ENCODE measurements around the gene PROSER1.
"Not testable (repeated sequence)": the region's sequence is repeated elsewhere in the genome, so short reads cannot be mapped to it uniquely, and the experiment has no call there.

Gene PROSER1

DNA sequence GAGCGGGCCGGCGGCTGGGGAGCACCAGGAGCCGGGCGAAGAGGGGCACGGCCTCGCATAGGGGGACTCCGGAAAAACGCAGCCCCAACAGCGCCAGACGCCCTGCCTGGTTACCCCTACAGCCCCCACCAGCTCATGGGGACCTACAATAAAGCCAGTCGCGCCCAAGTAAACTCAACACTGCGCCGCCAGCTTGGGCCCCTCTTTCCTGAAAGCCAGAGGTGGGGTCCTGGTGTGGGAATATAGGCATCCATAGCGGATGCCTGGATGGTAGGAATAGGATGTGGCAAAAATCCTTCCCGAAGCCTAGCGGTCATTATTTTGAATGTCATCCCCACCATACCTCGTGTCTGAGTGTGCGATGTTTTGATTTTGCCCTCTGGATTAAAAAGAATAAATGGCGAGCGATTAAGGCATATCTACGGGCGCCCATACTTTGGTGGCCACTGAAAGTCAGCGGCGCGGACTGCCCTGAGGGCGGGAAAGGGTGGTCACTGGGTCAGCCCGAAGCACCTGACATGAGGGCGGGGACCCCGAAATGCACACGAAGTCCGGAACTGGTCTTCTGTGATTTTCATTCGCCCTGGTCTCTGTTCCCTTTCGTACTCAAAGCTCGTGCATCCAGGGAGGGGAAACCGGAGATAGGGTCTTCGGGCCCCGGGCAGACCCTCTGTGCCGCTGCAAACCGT lies at the start of gene PROSER1, which contains the start of gene NHLRC3:
Gene PROSER1 (minus strand): TSS at position 210 of the 689 bp plus-strand sequence. CDS start 847 bp downstream, outside the sequence.
Gene NHLRC3 (plus strand): TSS at position 577 of the 689 bp plus-strand sequence. CDS start 184 bp downstream, outside the sequence.
- peak; percentile 76 for DNase-seq (ENCODE audit: low read depth, low spot score)

DNA sequence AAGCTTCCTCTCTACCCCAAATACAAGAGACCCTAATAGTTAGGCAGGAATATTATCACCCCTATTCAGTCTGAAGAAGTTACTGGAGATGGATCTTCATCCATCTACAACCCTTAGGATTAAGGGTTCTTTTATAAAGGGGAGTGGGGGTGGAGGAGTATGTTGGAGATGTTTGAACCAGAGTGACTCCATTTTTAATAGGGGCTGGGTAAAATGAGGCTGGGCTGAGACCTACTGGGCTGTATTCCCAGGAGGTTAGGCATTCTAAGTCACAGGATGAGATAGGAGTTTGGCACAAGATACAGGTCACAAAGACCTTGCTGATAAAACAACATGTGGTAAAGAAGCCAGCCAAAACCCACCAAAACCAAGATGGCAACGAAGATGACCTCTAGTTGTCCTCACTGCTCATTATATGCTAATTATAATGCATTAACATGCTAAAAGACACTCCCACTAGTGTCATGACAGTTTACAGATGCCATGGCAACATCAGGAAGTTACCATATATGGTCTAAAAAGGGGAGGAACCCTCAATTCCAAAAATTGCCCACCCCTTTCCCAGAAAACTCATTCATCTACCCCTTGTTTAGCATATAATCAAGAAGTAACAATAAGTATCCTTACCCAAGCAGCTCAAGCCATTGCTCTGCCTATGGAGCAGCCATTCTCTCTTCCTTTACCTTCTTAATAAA lies 48.5 kb upstream of the PROSER1 start:
- not testable (repeated sequence) for DNase-seq (ENCODE audit: low read depth, low spot score)

DNA sequence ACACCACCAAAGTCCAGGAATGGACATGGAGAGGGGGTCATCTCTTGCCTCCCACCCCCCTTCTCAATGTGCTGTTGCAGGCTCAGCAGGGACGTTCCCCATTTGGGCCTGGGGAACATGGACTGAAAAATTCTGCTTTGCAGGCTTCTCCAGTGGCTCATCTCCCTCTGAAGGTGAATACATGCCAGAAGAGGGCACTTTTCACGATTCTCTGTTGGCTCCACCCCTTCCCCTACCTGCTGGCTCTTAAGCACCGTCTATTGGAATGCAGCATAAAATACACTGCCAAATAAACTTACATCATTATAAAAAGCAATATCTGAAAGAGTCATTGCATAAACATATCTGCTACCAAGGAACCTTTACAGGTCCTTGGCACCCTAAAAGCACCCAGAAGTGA lies 36.1 kb upstream of the PROSER1 start:
- no peak for DNase-seq (ENCODE audit: low read depth, low spot score)

DNA sequence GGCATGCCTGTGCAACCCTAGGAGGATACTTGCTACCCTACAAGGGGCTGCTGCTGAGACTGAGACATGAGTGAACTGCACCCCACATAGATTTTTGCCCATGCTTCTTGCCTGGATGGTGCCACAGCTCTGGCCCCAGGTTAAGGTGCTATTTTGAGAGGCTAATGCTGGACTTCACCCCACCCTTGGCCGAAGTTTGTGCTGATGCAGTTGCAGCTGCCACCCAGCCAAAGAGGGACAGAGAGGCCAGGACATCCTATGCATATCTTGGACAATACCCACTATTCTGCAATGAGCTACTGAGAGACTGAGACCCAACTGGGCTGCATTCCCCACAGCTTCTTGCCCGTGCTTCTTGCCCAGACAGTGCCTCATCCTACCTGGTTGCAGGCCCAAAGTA lies 35.0 kb upstream of the PROSER1 start:
- no peak for DNase-seq (ENCODE audit: low read depth, low spot score)

DNA sequence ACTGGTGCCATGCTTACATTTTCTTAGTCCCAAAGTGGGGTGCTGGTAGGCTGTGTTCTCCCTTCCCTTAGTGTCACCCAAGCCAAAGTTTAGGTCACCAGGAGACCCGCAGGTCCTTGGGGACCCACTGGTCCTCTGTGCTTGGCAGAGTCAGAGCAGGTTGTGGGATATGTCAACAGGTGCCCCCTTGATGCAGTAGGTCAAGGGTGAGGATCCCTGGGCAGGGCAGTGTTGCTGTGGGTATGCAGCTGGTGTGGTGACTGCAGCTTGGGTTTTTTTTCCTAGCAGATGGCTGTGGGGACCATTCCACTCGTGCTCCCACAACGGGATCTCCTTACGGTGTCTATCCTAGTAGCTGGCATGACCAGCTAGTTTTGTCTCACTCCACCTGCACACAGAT lies 24.1 kb upstream of the PROSER1 start:
- DNase-seq (ENCODE audit: low read depth, low spot score), result no peak

DNA sequence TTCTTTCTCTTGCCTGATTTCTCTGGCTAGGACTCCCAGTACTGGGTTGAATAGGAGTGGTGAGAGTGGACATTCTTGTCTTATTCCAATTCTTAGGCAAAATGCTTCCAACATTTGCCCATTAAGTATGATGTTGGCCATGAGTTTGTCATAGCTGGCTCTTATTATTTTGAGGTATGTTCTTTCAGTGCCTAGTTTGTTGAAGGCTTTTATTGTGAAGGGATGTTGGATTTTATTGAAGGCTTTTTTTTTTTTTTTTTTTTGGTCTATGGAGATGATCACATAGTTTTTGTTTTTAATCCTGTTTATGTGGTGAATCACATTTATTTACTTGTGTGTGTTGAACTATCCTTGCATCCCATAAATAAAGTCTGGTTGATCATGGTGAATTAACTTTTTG lies 20.2 kb upstream of the PROSER1 start:
- DNase-seq (ENCODE audit: low read depth, low spot score), result no peak

DNA sequence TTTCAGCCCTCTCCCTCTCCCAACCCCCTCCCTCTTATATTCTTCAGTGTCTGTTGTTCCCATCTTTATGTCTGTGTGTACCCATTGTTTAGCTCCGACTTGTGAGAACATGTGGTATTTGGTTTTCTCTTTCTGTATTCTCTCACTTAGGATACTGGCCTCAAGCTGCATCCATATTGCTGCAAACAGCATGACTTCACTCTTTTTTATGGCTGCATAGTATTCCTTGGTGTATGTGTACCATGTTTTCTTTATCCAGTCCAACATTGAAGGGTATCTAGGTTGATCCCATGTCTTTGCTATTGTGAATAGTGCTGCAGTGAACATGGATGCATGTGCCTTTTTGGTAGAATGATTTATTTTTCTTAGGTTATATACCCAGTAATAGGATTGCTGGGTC lies 18.1 kb upstream of the PROSER1 start:
- DNase-seq (ENCODE audit: low read depth, low spot score), result no peak

DNA sequence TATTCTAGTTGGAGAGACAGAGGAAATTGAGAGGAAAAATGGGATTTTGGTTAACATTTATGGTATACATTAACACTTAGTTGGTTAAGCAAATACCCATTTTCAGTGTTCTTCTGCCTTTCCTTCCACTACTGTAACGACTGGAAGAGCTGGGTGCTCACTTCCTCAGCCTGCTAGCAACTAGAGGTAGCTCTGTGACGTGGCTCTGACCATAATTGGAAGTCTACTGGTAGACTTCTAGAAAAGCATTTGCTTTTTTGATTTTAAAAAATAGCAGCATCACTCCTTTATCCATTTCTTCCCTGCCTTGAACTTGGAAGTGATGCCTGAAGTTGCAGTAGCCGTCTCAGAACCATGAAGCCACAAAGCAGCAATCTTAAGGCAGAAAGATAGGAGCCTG lies 16.2 kb upstream of the PROSER1 start:
- DNase-seq (ENCODE audit: low read depth, low spot score), result no peak

DNA sequence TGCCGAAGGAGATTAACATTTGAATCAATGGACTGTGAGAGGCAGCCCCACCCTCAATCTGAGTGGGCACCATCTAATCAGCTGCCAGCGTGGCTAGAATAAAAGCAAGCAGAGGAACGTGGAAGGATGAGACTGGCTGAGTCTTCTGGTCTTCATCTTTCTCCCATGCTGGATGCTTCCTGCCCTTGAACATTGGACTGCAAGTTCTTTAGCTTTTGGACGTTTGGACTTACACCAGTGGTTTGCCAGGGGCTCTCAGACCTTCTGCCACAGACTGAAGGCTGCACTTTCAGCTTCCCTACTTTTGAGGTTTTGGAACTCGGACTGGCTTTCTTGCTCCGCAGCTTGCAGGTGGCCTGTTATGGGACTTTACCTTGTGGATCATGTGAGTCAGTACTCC lies 15.1 kb upstream of the PROSER1 start:
- no peak for DNase-seq (ENCODE audit: low read depth, low spot score)

DNA sequence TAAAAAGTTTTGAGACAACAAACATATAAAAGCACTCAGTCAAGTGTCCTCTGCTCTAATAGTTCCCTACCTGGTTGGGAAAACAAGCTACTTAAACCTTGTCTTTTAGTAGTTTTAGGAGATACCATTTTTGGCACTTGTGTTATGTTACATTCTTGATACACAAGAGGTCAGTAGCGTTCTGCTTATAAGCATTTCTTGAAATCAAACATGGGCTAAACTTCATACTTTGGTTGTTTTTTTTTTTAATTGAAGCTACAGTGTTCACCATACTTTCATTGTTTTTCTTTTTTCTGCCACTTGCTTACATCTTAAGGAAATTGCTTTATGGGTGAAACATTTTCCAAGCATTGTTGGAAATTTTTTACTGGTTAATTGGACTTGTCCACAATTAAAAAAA lies 13.3 kb upstream of the PROSER1 start:
- DNase-seq (ENCODE audit: low read depth, low spot score), result no peak

DNA sequence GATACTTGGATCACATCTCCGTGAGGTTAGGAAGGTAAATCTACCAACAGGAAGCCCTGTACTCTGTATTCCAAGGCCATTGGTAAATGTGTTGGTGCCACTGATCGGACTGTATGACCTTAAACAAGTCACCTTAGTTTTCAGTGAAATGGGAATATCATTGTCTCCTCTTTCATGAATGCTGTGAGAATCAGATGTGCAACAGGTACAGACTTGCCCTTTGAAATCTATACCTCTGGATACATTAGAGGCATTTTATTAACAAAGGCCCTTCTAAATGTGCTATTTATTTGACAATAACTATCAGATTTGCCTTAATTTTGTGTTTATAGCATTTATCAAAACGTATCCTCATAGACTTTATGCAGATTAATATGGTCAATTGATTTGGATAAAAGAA lies 11.4 kb upstream of the PROSER1 start:
- no peak for DNase-seq (ENCODE audit: low read depth, low spot score)

DNA sequence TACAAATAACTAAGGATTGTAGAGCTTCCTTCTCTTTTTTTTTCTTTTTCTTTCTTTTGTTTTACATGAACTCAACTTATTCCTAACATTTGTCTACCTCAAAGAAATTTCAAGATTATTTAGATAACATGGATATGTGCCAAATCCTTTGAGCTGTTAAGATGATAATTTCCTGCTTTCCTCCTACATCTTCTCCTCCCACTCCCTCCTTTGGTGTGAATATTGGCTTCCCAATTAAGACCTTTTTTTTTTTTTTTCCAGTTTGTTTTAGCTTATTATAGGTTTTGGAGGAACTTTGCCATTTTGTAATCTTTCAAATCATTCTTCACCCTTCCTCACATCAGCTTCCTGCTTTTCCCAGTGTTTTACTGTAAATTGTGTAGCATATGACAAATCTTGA lies 10.9 kb upstream of the PROSER1 start:
- no peak for DNase-seq (ENCODE audit: low read depth, low spot score)

DNA sequence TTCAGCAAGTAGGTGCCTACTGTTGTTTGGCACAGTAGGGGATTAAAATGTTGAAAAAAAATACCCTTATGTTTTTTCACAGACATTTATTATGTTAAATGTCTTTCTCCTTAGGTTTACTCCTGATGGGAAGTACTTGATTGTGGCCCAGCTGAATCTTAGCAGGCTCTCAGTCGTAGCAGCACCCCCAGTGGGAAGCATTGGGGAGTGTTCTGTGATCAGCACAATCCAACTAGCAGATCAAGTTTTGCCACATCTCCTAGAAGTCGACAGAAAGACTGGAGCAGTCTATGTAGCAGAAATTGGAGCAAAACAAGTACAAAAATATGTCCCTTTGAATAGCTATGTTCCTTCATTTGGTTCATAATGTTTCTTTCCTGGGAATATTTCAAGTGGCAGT lies 9.7 kb upstream of the PROSER1 start:
- DNase-seq (ENCODE audit: low read depth, low spot score), result no peak

DNA sequence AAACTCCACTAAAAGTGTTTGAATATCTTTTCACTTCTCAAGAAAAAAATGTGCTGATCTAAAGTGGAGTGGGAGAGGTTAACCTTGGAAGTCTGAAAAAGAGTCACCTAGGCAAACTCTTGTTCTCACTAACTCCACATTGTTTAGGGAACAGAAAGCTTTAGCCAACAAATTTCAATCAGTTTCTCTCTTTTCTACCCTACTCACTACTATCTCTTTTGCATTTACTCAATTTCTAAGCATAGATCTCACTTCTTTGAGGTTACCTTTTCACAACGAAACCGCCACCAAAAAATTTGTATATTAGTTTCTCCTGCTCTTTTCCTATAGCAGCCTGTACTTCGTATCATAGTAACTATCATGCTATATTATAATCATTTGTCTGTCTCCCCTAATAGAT lies 6.6 kb upstream of the PROSER1 start:
- no peak for DNase-seq (ENCODE audit: low read depth, low spot score)

DNA sequence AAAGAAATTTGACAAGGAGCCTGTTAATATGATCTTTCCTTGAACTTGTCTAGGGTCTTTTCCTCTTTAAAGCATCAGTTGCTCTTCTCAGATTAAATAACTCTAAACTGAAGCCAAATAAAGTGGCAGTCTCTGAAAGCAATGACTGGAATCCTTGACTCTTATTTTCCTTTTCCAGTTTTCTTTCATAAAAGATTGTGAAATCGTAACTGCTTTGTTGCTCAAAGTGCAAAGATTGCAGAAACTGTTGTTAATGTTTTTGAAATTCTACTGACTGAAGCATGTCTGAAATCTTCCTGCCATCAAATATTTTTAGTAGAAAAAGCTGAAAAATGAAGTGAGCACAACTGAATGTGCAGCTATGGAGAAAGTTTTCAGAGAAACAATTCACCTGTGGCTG lies 2.3 kb upstream of the PROSER1 start:
- no peak for DNase-seq (ENCODE audit: low read depth, low spot score)

DNA sequence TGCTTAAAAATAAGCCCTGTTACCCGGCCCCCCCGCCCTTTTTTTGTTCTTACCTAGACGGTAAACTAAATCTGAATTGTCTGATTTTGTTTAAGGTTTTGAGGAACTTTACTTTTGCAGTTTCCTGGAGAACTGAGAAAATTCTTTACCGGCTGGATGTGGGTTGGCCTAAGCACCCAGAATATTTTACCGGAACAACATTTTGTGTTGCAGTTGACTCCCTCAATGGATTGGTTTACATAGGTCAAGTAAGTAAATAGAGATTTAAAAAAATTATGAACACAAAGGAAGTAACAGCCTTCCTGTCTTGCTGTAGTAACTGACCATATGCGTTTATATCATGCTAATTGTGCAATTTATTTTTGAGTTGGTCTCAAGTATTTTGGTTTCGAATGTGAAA lies 1.2 kb upstream of the PROSER1 start:
- DNase-seq (ENCODE audit: low read depth, low spot score), result no peak

DNA sequence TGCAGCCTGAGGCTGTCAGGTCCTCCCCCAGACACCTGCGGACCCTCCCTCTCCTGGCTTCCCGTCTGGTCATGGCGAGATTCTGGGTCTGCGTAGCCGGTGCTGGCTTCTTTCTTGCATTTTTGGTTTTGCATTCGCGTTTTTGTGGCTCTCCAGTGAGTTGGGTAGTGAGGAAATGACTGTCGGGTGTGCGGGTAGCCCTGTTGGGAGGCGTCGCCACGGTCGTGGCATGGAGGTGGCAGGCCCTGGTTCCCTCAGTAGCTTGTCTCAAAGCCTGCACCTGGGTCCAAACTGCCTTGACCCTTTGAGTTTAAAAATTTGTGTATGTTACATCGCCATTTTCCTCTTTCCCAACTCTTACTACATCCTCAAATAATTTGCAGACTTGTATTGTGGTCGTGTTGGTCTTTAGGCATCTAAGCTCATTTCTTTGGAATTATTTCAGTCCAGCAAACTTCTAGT lies 711 bp upstream of the PROSER1 start:
- no peak for DNase-seq (ENCODE audit: low read depth, low spot score)

DNA sequence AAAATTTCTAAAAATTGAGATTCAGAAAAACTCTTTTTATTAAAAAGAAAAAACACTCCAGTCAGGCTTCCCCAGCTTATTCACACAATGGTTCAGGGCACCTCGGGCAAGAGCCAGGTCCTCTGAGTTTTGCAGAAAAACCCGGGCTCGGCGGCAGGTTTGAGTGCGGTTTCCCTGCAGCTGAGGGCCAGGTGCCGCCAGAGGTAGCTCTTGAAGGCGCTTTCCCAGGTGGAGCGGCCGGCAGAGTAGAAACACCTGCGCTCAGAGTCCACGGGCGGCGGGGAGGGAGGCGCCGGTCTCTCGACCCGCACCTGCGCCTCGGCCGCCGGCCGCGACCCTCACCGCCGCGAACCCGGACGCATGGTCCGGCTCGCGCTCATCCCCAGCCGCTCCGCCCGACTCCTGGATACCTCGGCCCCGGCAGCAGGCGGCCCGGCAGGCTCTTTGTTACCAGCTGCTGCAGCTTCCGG lies 444 bp downstream of the PROSER1 start:
- no peak for DNase-seq (ENCODE audit: low read depth, low spot score)

DNA sequence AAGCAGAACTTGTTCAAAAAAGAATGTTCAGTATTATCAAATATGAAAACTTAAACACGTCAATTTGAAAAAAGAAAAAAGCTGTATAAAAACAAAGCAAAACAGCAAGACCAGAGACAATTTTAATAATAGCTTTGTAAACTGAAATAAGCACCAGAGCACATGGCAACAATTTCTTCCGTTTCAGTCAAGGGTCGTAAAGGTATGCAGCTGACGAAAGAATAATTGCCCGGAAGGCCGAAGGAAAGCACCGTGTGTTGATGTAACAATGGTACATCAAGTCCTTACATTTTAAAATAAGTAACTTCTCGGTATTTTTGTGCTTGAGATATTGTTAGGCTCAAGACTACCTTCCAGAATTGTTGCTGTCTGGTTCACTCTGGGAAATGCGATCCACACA lies 1.7 kb downstream of the PROSER1 start:
- DNase-seq (ENCODE audit: low read depth, low spot score), result no peak

DNA sequence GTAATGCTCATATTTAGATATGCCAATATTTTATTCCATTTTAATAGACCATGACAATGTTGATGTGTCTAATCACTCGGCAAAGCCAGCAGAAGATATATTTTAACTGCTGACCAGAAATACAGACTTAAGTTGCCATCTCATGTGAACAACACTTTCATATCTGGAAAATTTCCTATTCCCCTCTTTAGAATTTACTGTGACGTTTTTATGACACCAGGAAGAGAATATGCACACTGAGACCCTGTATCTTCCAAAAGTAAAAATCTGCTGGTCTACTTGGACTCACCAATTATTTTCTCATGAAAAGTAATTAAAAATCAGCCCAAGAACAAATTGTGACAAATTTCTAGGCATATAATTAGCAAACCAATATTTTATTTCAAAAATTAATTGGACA lies 2.1 kb downstream of the PROSER1 start:
- DNase-seq (ENCODE audit: low read depth, low spot score), result no peak

DNA sequence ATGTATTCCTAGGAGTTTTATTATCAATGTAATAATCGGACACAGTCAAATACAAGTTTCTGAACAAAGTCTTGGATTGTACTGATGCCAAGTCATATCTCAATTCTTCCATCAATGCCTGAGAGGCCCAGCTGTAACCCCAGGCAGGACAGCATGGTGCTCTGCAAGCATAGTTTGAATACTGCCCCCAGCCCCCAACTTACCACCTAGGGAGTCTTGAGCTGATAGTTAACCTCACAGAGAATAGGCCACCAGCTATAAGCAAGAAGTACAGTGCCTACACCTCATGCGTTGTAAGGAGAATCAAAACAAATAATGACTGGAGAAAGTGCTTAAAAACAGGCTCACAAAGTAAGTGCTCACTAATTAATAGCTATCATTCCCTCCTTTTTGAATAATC lies 2.7 kb downstream of the PROSER1 start:
- no peak for DNase-seq (ENCODE audit: low read depth, low spot score)

DNA sequence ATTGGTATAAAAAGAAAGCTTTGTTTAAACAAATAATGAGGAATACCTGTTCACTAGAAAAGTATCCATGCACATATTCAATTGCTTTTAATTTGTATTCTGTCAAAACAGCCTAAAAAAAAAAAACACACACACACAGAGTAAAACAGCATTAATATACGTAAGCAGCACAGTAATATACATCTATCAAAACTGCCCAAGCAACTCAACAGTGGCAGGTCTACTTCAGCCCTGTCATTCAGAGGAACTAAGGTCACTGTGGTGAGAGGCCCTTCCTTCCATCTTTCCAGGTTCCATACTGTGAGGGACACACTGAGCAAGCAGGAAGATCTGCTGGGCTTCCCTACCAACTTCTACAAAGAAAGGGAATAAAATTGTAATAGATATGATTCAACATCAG lies 3.8 kb downstream of the PROSER1 start:
- DNase-seq (ENCODE audit: low read depth, low spot score), result no peak

DNA sequence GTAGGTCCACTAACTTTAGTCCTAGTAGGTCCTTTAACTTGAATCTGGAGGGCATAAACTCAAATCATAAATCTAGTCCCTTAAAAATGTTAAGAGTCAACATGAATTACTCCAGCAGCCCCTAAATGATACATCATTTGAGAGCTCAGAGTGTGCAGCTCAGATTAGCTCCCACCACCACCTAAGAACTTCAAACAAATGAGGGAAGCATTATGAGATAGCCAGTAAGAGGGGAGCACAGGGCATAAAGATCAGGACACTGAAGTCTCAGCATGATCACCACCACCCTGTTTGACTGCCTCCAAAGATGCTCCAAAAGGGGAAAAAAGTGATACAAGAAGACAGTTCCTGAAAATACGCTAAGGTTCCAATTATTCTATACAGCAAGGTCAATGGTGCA lies 5.7 kb downstream of the PROSER1 start:
- no peak for DNase-seq (ENCODE audit: low read depth, low spot score)
